Mesangial cell (primary cell): ENCODE measurements around the gene PNMA8C. TPM values are rescaled to one million over a fixed set of nuclear protein-coding genes. Genes with fewer than 3 reads are reported as not detected.

Source experiments
- total RNA-seq: library from RNA; depleted of rRNA; stranded (reverse); fragments of >200 nt; gene quantifications from 2 replicates; pipeline ENCODE4 v1.2.3, GENCODE V29; 2015

Gene PNMA8C
- total RNA-seq = 0.13 TPM in 1 of 2 replicates, not detected in the other

GRCh38 chr19:46428239-46429135, at the start of gene PNMA8C:
Gene PNMA8C (minus strand): TSS chr19:46428936. CDS start chr19:46428359, 577 bp downstream.

GRCh38 chr19:46471116-46471733, 42.5 kb upstream of the PNMA8C start, which contains the start of gene PNMA8A:
Gene PNMA8A (minus strand): TSS chr19:46471563. CDS start chr19:46471035, 528 bp downstream.

DNA sequence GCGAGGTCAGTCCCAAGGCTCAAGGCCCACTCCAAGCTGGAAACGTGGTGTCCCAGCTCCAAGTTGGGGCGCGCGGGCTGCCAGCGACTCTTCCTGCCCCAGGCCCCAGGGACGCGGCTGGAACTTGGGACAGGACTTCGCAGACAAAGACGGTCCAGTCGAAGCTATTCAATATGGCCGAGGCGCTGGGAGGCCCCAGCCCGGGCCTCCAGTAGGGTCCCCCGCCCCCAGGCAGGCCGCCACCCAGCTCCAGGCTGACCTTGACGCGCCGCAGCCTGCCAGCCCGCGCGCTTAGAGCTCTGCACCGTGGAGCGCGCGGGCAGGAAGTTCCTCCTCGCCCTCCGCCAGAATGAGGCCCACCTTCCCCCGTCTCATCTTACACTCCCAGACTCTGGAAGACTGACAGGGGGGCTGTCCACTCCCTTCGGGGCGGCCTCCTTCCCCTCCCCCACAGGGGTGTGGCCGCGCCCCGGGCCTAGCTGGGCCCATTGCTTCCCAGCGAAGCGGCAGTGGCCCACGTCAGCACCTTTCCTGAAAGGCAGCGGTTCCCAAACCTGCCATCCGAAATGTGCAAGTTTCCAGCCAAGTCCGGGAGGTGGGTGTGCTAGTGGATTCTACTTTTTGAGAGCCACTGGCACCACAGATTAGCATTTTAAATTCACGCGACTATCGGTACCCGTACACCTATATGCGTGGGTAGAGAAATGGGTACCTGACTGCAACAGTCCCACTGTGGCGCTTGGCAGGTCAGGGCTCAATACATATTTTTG, 15.3 kb downstream of the PNMA8C start, which contains the start of gene CCDC8:
Gene CCDC8 (minus strand): TSS at position 303 of the 770 bp plus-strand sequence. CDS start 754 bp downstream, outside the sequence.

Other genes with a start within 250 kb of the PNMA8C start
- gene IGFL1, start 199.2 kb downstream of the PNMA8C start, total RNA-seq = not detected in 2 replicates
- gene HIF3A, start 131.9 kb downstream of the PNMA8C start, total RNA-seq = 1.3 and 44.5 TPM in 2 replicates
- 79.0 and 123 TPM in 2 replicates for gene PPP5C, start 81.8 kb downstream of the PNMA8C start, total RNA-seq
- 14.8 and 33.7 TPM in 2 replicates for gene CCDC8, start 15.4 kb downstream of the PNMA8C start, total RNA-seq
- 4.1 and 14.1 TPM in 2 replicates for gene PNMA8A, start 42.6 kb upstream of the PNMA8C start, total RNA-seq
- 0.81 and 3.3 TPM in 2 replicates for gene PNMA8B, start 66.9 kb upstream of the PNMA8C start, total RNA-seq
- 133 and 212 TPM in 2 replicates for gene CALM3, start 172.4 kb upstream of the PNMA8C start, total RNA-seq
- 1.0 TPM in 1 of 2 replicates, not detected in the other for gene PTGIR, start 196.2 kb upstream of the PNMA8C start, total RNA-seq
- not detected in 2 replicates for gene GNG8, start 207.3 kb upstream of the PNMA8C start, total RNA-seq
- gene DACT3, start 232.2 kb upstream of the PNMA8C start, total RNA-seq = 0.33 and 1.8 TPM in 2 replicates